K562 (cell line): ENCODE data around the gene GAPVD1. TPM values are rescaled to one million over a fixed set of nuclear protein-coding genes. Genes with fewer than 3 reads are reported as not detected.

Experiments
- AFF4 ChIP-seq: sonication (generic); formaldehyde crosslinking; IDR thresholded peaks from 2 replicates; pipeline ENCODE4 v1.8.0; 2023; ENCODE audit warnings: mild to moderate bottlenecking, missing genetic modification reagents
- FOXP4 ChIP-seq: sonication (generic); formaldehyde crosslinking; IDR thresholded peaks from 2 replicates; pipeline ENCODE4 v1.8.0; 2022; ENCODE audit warnings: mild to moderate bottlenecking, missing genetic modification reagents, borderline replicate concordance
- HOMEZ ChIP-seq: fragments of 250-450 bp; sonication (Bioruptor Pico); IDR thresholded peaks from 2 replicates; pipeline ENCODE4 v1.4.0; 2020; ENCODE audit warnings: mild to moderate bottlenecking, moderate library complexity
- LEF1 ChIP-seq: fragments of 450-650 bp; IDR thresholded peaks from 2 replicates; pipeline ENCODE4 v1.6.1; 2016; ENCODE audit warnings: mild to moderate bottlenecking
- REST ChIP-seq, 2 experiments: fragments of 450-650 bp; formaldehyde crosslinking in 1 of 2; IDR thresholded peaks; 2 replicates each; pipeline versions ENCODE4 v1.4.0 to v1.6.1; 2014 to 2020; ENCODE audit warnings: mild to moderate bottlenecking in 2 of 2, borderline replicate concordance in 1 of 2, low read depth in 1 of 2
- polyA plus RNA-seq, 8 experiments: library from polyadenylated mRNA; depleted of rRNA in 4 of 8; stranded (reverse) in 5 of 8; unstranded in 3 of 8; fragments of >200 nt; fragmentation: Nextera tagmentation in 2 of 8; fragmentation: Illumina TruSeq in 1 of 8; extraction: Ambion mirVana in 2 of 8; extraction: Trizol in 1 of 8; gene quantifications; 2 replicates each; pipeline versions ENCODE4 v1.2.1 to v1.2.3, GENCODE V29; 2011 to 2014; ENCODE audit warnings: inconsistent platforms in 1 of 8, missing spikeins in 1 of 8
- total RNA-seq, 7 experiments: library from RNA; depleted of rRNA in 6 of 7; stranded (reverse); fragments of >200 nt in 6 of 7; fragmentation: Illumina TruSeq in 2 of 7; extraction: Trizol in 2 of 7; gene quantifications; 2 replicates each; pipeline versions ENCODE4 v1.2.1 to v1.2.3, GENCODE V29; 2011 to 2021; ENCODE audit warnings: low replicate concordance in 1 of 7
- TF ChIP-seq, protein P1 (sequence below), 3 experiments: fragments of 200-800 bp in 1 of 3; fragments of 250-450 bp in 1 of 3; fragments of 450-650 bp in 1 of 3; sonication (Bioruptor Pico) in 1 of 3; sonication (Bioruptor generic) in 1 of 3; formaldehyde crosslinking in 1 of 3; IDR thresholded peaks; 2 replicates each; pipeline versions ENCODE4 v1.6.1 to v1.8.0; 2016 to 2022; ENCODE audit warnings: mild to moderate bottlenecking in 2 of 3, missing genetic modification characterization in 2 of 3, missing compliant biosample characterization in 1 of 3, moderate library complexity in 1 of 3

GAPVD1 gene
- total and polyA plus RNA-seq, 9 of the 15 experiments (the other 6 are each of a cell fraction or from before 2014, with no cell fraction given) = 9.5 to 66.1 (median 45.5) TPM

- TF ChIP-seq, protein P1, sequence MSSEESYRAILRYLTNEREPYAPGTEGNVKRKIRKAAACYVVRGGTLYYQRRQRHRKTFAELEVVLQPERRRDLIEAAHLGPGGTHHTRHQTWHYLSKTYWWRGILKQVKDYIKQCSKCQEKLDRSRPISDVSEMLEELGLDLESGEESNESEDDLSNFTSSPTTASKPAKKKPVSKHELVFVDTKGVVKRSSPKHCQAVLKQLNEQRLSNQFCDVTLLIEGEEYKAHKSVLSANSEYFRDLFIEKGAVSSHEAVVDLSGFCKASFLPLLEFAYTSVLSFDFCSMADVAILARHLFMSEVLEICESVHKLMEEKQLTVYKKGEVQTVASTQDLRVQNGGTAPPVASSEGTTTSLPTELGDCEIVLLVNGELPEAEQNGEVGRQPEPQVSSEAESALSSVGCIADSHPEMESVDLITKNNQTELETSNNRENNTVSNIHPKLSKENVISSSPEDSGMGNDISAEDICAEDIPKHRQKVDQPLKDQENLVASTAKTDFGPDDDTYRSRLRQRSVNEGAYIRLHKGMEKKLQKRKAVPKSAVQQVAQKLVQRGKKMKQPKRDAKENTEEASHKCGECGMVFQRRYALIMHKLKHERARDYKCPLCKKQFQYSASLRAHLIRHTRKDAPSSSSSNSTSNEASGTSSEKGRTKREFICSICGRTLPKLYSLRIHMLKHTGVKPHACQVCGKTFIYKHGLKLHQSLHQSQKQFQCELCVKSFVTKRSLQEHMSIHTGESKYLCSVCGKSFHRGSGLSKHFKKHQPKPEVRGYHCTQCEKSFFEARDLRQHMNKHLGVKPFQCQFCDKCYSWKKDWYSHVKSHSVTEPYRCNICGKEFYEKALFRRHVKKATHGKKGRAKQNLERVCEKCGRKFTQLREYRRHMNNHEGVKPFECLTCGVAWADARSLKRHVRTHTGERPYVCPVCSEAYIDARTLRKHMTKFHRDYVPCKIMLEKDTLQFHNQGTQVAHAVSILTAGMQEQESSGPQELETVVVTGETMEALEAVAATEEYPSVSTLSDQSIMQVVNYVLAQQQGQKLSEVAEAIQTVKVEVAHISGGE (CRISPR knock-in tag; IDR thresholded peaks at IDR 0.05) = peak in 1 of 3 experiments; percentile 91; a peak in 2 of 6 replicates
- TF ChIP-seq AFF4 (CRISPR knock-in tag) (peak; percentile 59; the same call in 1 of the 2 replicates), REST (IDR thresholded peaks at IDR 0.05; ENCODE audit: borderline replicate concordance) (no peak; the same call in 1 of the 2 replicates), REST (CRISPR knock-in tag; IDR thresholded peaks at IDR 0.05; ENCODE audit: low read depth) (no peak), HOMEZ (CRISPR knock-in tag) (no peak), FOXP4 (CRISPR knock-in tag) (no peak), LEF1 (peak; percentile 98)
Observed at GRCh38 chr9:125284855-125285254, 23.2 kb downstream of the GAPVD1 start (continued).
